HUES48 (cell line): ENCODE data around the gene NKAIN1.

ENCODE experiments used
- H3K27ac ChIP-seq: one replicate; pipeline ENCODE4 v1.7.0; 2013; ENCODE audit warnings: low read depth, low read length, inconsistent platforms
- H3K27me3 ChIP-seq: 2 replicates; pipeline ENCODE4 v1.6.1; 2013; ENCODE audit warnings: mild to moderate bottlenecking, low read length; ENCODE audit not compliant: control insufficient read depth, insufficient read depth
- H3K36me3 ChIP-seq: 2 replicates; pipeline ENCODE4 v1.6.1; 2013; ENCODE audit warnings: low read length; ENCODE audit not compliant: control insufficient read depth, insufficient read depth
- H3K4me1 ChIP-seq: 2 replicates; pipeline ENCODE4 v1.6.1; 2013; ENCODE audit warnings: mild to moderate bottlenecking, low read length; ENCODE audit not compliant: control insufficient read depth, insufficient read depth
- H3K4me3 ChIP-seq: 2 replicates; pipeline ENCODE4 v1.5.1; 2013; ENCODE audit warnings: mild to moderate bottlenecking, low read depth, low read length
- H3K9ac ChIP-seq: 2 replicates; pipeline ENCODE4 v1.6.1; 2013; ENCODE audit warnings: mild to moderate bottlenecking, low read depth, low read length, moderate library complexity
- H3K9me3 ChIP-seq: 2 replicates; pipeline ENCODE4 v1.6.1; 2013; ENCODE audit warnings: low read length; ENCODE audit not compliant: control insufficient read depth, insufficient read depth

The NKAIN1 gene

GRCh38 chr1:31259746-31260145, 20.1 kb upstream of the NKAIN1 start:
- Histone ChIP-seq H3K27me3 (no peaks in the 10 kb centered on the region), H3K4me3 (no peak overlapping the region), H3K4me1 (peaks cover 9% of the 10 kb centered on the region; the same call in 1 of the 2 replicates), H3K9me3 (no peaks in the 10 kb centered on the region), H3K36me3 (peaks cover 77% of the 10 kb centered on the region), H3K9ac (no peak overlapping the region), H3K27ac (no peak overlapping the region)

DNA sequence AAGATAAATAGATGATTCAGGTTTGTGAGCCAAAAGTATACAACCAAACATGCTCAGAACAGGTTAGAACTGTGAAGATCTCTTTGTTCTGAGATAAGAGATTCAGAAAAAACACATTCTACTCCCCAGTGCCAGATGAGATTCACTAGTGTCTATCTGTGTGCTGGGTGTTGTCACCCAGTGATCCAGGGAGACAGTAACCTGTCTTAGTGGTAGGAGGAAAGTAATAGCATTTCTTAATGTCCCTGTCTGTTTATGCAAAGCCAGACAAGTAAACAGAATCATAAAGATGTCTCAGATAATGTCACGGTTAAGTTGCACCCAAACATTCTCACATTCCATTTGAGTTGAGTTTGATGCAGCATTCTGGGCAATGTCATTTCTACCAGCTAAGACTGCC, 18.9 kb upstream of the NKAIN1 start:
- no peak overlapping the region for H3K27ac ChIP-seq
- no peak overlapping the region for H3K4me3 ChIP-seq
- H3K4me1 ChIP-seq: peaks cover 9% of the 10 kb centered on the region; the same call in 1 of the 2 replicates
- no peaks in the 10 kb centered on the region for H3K27me3 ChIP-seq
- H3K36me3 ChIP-seq: peaks cover 65% of the 10 kb centered on the region
- H3K9ac ChIP-seq: no peak overlapping the region
- no peaks in the 10 kb centered on the region for H3K9me3 ChIP-seq

- H3K4me1 ChIP-seq: peaks cover 9% of the 10 kb centered on the region; the same call in 1 of the 2 replicates
- H3K9me3 ChIP-seq: no peaks in the 10 kb centered on the region
- peaks cover 52% of the 10 kb centered on the region for H3K36me3 ChIP-seq
- no peak overlapping the region for H3K27ac ChIP-seq
- H3K9ac ChIP-seq: no peak overlapping the region
- H3K4me3 ChIP-seq: no peak overlapping the region
- no peaks in the 10 kb centered on the region for H3K27me3 ChIP-seq
Measured at GRCh38 chr1:31257213-31257612, 17.5 kb upstream of the NKAIN1 start.

DNA sequence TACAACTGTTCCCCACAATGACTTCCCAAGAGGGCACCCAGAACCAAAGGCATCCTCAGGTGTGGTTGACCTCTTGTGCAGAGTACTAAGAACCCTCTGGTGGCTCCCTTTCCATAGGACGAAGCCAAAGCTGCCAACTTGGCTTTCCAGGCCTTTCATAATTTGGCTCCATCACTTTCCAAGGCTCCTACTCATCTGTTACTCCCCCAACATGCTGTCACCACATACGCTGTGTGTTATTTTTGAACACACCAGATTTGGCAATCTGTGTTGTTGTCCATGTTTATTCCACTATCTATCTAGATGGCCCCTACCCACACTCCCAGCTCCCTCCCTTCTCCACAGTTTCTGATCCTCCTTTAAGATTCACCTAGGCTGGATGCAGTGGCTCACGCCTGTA, 10.2 kb upstream of the NKAIN1 start:
- Histone ChIP-seq H3K9ac (no peak overlapping the region), H3K36me3 (no peaks in the 10 kb centered on the region), H3K9me3 (no peaks in the 10 kb centered on the region), H3K4me1 (no peaks in the 10 kb centered on the region), H3K27me3 (no peaks in the 10 kb centered on the region), H3K27ac (no peak overlapping the region), H3K4me3 (no peak overlapping the region)

DNA sequence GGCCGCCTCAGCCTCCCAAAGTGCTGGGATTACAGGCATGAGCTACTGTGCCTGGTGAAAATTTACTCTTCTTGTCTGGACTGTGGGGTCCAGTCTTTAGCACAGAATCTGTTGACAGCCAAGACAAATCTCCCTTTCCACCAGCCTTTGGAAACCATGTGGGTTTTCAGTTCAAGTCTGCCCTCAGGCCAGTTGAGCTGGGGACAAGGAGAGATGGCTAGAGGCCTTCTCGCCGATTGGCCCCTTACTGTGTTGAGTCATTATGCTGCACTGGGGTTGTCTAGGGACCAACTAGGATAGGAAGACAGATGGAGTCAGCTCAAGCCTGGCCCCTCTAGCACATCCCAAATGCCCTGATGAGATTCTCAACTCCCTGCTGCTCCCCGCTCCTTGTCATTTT, 8.6 kb upstream of the NKAIN1 start:
- no peaks in the 10 kb centered on the region for H3K27me3 ChIP-seq
- H3K36me3 ChIP-seq: no peaks in the 10 kb centered on the region
- no peaks in the 10 kb centered on the region for H3K9me3 ChIP-seq
- H3K4me3 ChIP-seq: no peak overlapping the region
- no peaks in the 10 kb centered on the region for H3K4me1 ChIP-seq
- H3K27ac ChIP-seq: no peak overlapping the region
- no peak overlapping the region for H3K9ac ChIP-seq

GRCh38 chr1:31244326-31244725, 4.6 kb upstream of the NKAIN1 start:
- H3K4me3 ChIP-seq: no peak overlapping the region
- peaks cover 17% of the 10 kb centered on the region for H3K27me3 ChIP-seq
- no peaks in the 10 kb centered on the region for H3K36me3 ChIP-seq
- H3K27ac ChIP-seq: no peak overlapping the region
- no peaks in the 10 kb centered on the region for H3K9me3 ChIP-seq
- no peak overlapping the region for H3K9ac ChIP-seq
- peaks cover 5% of the 10 kb centered on the region; the same call in 1 of the 2 replicates for H3K4me1 ChIP-seq

GRCh38 chr1:31243501-31244286, 4.0 kb upstream of the NKAIN1 start:
- H3K27ac ChIP-seq: no peak overlapping the region
- no peak overlapping the region for H3K4me3 ChIP-seq
- H3K36me3 ChIP-seq: no peaks in the 10 kb centered on the region
- no peaks in the 10 kb centered on the region for H3K9me3 ChIP-seq
- H3K9ac ChIP-seq: no peak overlapping the region
- H3K4me1 ChIP-seq: peaks cover 5% of the 10 kb centered on the region
- H3K27me3 ChIP-seq: peaks cover 23% of the 10 kb centered on the region

DNA sequence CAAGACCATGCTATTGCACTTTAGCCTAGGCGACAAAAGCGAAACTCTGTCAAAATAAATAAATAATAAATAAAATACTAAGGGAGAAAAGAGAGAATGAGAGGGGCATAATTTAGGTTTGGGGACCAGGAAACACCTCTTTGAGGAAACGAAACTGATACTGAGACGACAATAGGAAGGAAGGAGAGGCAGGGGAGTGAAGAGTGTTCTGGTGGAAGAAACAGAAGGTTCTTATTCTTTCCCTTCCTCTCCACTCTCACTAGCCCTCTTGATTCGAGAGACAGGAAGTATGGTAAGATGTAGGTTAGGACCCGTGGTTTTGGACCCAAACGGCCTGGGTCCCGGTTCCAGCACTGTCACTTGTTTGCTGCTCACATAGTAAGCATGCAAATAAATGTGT, 1.6 kb upstream of the NKAIN1 start:
- Histone ChIP-seq H3K27me3 (peaks cover 32% of the 10 kb centered on the region), H3K9ac (no peak overlapping the region), H3K9me3 (no peaks in the 10 kb centered on the region), H3K4me1 (peaks cover 8% of the 10 kb centered on the region), H3K4me3 (no peak overlapping the region), H3K36me3 (no peaks in the 10 kb centered on the region), H3K27ac (no peak overlapping the region)

- Histone ChIP-seq H3K27me3 (peaks cover 32% of the 10 kb centered on the region), H3K9ac (peak overlapping the region; percentile 73), H3K9me3 (no peaks in the 10 kb centered on the region), H3K4me1 (peaks cover 8% of the 10 kb centered on the region), H3K4me3 (peak overlapping the region; percentile 78), H3K36me3 (no peaks in the 10 kb centered on the region), H3K27ac (no peak overlapping the region)
Measured at GRCh38 chr1:31238986-31239613, 587 bp downstream of the NKAIN1 start.

GRCh38 chr1:31238612-31238985, 1.1 kb downstream of the NKAIN1 start:
- Histone ChIP-seq H3K9me3 (no peaks in the 10 kb centered on the region), H3K36me3 (no peaks in the 10 kb centered on the region), H3K27me3 (peaks cover 32% of the 10 kb centered on the region), H3K4me3 (peak overlapping the region; percentile 78), H3K4me1 (peaks cover 8% of the 10 kb centered on the region), H3K27ac (no peak overlapping the region), H3K9ac (peak overlapping the region; percentile 73; the same call in 1 of the 2 replicates)

GRCh38 chr1:31234870-31235269, 4.8 kb downstream of the NKAIN1 start:
- Histone ChIP-seq H3K9me3 (no peaks in the 10 kb centered on the region), H3K4me3 (no peak overlapping the region), H3K36me3 (no peaks in the 10 kb centered on the region), H3K27ac (no peak overlapping the region), H3K4me1 (peaks cover 3% of the 10 kb centered on the region), H3K9ac (no peak overlapping the region), H3K27me3 (peaks cover 15% of the 10 kb centered on the region)
